H1 (cell line): ENCODE measurements around the gene MAP6D1.

ENCODE experiments used
- CHD2 ChIP-seq: IDR thresholded peaks from 2 replicates; pipeline ENCODE4 v1.6.1; 2012; ENCODE audit warnings: low read length, improper control_type of control experiment
- CHD7 ChIP-seq: fragments of 300-600 bp; sonication (generic); IDR thresholded peaks from 2 replicates; pipeline ENCODE4 v1.7.1; 2012; ENCODE audit warnings: low read length, moderate library complexity, mild to moderate bottlenecking, inconsistent platforms; ENCODE audit not compliant: insufficient replicate concordance
- POLR2A ChIP-seq, 2 experiments: IDR thresholded peaks; 1 replicate in 1 of 2; 2 replicates in 1 of 2; pipeline ENCODE4 v1.6.1; 2011; ENCODE audit warnings: low read depth in 2 of 2, low read length in 2 of 2, mild to moderate bottlenecking in 2 of 2; ENCODE audit errors: control extremely low read depth in 1 of 2
- SRF ChIP-seq: IDR thresholded peaks from 2 replicates; pipeline ENCODE4 v1.6.1; 2011; ENCODE audit warnings: mild to moderate bottlenecking, low read depth, low read length, moderate library complexity
- TAF7 ChIP-seq: optimal IDR thresholded peaks from 2 replicates; pipeline ENCODE3; 2011; ENCODE audit warnings: low read depth, mild to moderate bottlenecking, inconsistent platforms, low read length, moderate library complexity, borderline replicate concordance
- TBP ChIP-seq: IDR thresholded peaks from 2 replicates; pipeline ENCODE4 v1.6.1; 2011; ENCODE audit warnings: low read depth, low read length, improper control_type of control experiment
- TCF12 ChIP-seq: IDR thresholded peaks from 2 replicates; pipeline ENCODE4 v1.6.1; 2011; ENCODE audit warnings: low read depth, mild to moderate bottlenecking, low read length
- YY1 ChIP-seq: IDR thresholded peaks from 2 replicates; pipeline ENCODE4 v1.6.1; 2011; ENCODE audit warnings: low read depth, mild to moderate bottlenecking, low read length
- TF ChIP-seq, protein P1 (sequence below): IDR thresholded peaks from 2 replicates; pipeline ENCODE4 v1.6.1; 2012; ENCODE audit warnings: inconsistent platforms
- TF ChIP-seq, protein P2 (sequence below), 3 experiments: IDR thresholded peaks; 1 replicate in 2 of 3; 2 replicates in 1 of 3; pipeline versions ENCODE4 v1.5.1 to v1.6.1; 2011; ENCODE audit warnings: low read length in 3 of 3, mild to moderate bottlenecking in 3 of 3, inconsistent platforms in 2 of 3, low read depth in 1 of 3, moderate library complexity in 1 of 3; ENCODE audit not compliant: insufficient read depth in 1 of 3; ENCODE audit errors: control extremely low read depth in 1 of 3

- TF ChIP-seq TCF12 (no peak), TAF7 (no peak), POLR2A (IDR thresholded peaks at IDR 0.05; ENCODE audit: control extremely low read depth in 1 of 2, low read depth in 2 of 2, low read length in 2 of 2) (no peak), TBP (no peak), YY1 (no peak), SRF (no peak), CHD7 (no peak), CHD2 (no peak)
- TF ChIP-seq, protein P1, sequence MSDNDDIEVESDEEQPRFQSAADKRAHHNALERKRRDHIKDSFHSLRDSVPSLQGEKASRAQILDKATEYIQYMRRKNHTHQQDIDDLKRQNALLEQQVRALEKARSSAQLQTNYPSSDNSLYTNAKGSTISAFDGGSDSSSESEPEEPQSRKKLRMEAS, result no peak
- TF ChIP-seq, protein P2, sequence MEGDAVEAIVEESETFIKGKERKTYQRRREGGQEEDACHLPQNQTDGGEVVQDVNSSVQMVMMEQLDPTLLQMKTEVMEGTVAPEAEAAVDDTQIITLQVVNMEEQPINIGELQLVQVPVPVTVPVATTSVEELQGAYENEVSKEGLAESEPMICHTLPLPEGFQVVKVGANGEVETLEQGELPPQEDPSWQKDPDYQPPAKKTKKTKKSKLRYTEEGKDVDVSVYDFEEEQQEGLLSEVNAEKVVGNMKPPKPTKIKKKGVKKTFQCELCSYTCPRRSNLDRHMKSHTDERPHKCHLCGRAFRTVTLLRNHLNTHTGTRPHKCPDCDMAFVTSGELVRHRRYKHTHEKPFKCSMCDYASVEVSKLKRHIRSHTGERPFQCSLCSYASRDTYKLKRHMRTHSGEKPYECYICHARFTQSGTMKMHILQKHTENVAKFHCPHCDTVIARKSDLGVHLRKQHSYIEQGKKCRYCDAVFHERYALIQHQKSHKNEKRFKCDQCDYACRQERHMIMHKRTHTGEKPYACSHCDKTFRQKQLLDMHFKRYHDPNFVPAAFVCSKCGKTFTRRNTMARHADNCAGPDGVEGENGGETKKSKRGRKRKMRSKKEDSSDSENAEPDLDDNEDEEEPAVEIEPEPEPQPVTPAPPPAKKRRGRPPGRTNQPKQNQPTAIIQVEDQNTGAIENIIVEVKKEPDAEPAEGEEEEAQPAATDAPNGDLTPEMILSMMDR (IDR thresholded peaks at IDR 0.05; ENCODE audit: control extremely low read depth in 1 of 3, insufficient read depth in 1 of 3, low read depth in 1 of 3, low read length in 3 of 3), result no peak
These were observed 6.4 kb downstream of the MAP6D1 start for GRCh38 chr3:183818706-183819624.
